CD4-positive, alpha-beta T cell (primary cell): ENCODE data around the gene NDUFA3. TPM values are rescaled to one million over a fixed set of nuclear protein-coding genes. Genes with fewer than 3 reads are reported as not detected.

ENCODE experiments used
- ATAC-seq: fragments of 200-7000 bp; cut with Tn5 transposase; one replicate; pipeline ENCODE4 v1.10.0; 2022; ENCODE audit warnings: mild to moderate bottlenecking; ENCODE audit not compliant: poor library complexity
- CTCF ChIA-PET: fragments of 350-600 bp; sonication (Branson Sonifier 250); formaldehyde crosslinking; loops from one replicate; lab custom pipeline; 2021; ENCODE audit warnings: antibody characterized with exemption, inconsistent platforms; lab: Charles Lee
- POLR2A ChIA-PET: fragments of 350-600 bp; sonication (Branson Sonifier 250); formaldehyde crosslinking; loops from one replicate; lab custom pipeline; 2021; ENCODE audit warnings: antibody characterized with exemption, inconsistent platforms; lab: Charles Lee
- DNase-seq, 14 experiments: peaks; one replicate each; pipeline ENCODE4 v3.0.0-alpha.2; 2013 to 2020; ENCODE audit warnings: mixed read lengths in 2 of 14
- H3K27ac ChIP-seq, 2 donors: one replicate each; pipeline versions ENCODE4 v1.5.1 to v1.7.0; 2013; ENCODE audit warnings: low read length in 2 of 2, low read depth in 1 of 2, mild to moderate bottlenecking in 1 of 2
- H3K27me3 ChIP-seq, 2 experiments: 1 replicate in 1 of 2; 2 replicates in 1 of 2; pipeline versions ENCODE4 v1.6.1 to v1.7.0; 2013; ENCODE audit warnings: low read length in 2 of 2, control low read depth in 1 of 2, mild to moderate bottlenecking in 1 of 2, moderate library complexity in 1 of 2; ENCODE audit not compliant: insufficient read depth in 2 of 2, control insufficient read depth in 1 of 2
- H3K36me3 ChIP-seq: one replicate; pipeline ENCODE4 v1.6.1; 2013; ENCODE audit warnings: low read length, control low read depth; ENCODE audit not compliant: insufficient read depth
- H3K4me1 ChIP-seq: one replicate; pipeline ENCODE4 v1.6.1; 2013; ENCODE audit warnings: low read length, control low read depth; ENCODE audit not compliant: insufficient read depth
- H3K4me3 ChIP-seq: one replicate; pipeline ENCODE4 v1.5.1; 2013; ENCODE audit warnings: mild to moderate bottlenecking, low read length, moderate library complexity
- H3K9me3 ChIP-seq, 2 experiments: 1 replicate in 1 of 2; 2 replicates in 1 of 2; pipeline versions ENCODE4 v1.6.1 to v1.7.0; 2013; ENCODE audit warnings: low read length in 2 of 2, mild to moderate bottlenecking in 2 of 2, control low read depth in 1 of 2, moderate library complexity in 1 of 2; ENCODE audit not compliant: control insufficient read depth in 1 of 2, insufficient read depth in 1 of 2
- H3K27ac Mint-ChIP-seq: one replicate; pipeline ENCODE4 v1.8.0; 2020; ENCODE audit warnings: mixed read lengths
- H3K27me3 Mint-ChIP-seq: one replicate; pipeline ENCODE4 v1.8.0; 2021; ENCODE audit warnings: mixed read lengths
- H3K36me3 Mint-ChIP-seq: one replicate; pipeline ENCODE4 v1.8.0; 2021; ENCODE audit warnings: low read depth, mixed read lengths
- H3K4me1 Mint-ChIP-seq: one replicate; pipeline ENCODE4 v1.8.0; 2021; ENCODE audit warnings: low read depth, mixed read lengths
- H3K4me3 Mint-ChIP-seq: one replicate; pipeline ENCODE4 v1.8.0; 2020; ENCODE audit warnings: mild to moderate bottlenecking, mixed read lengths
- H3K9me3 Mint-ChIP-seq: one replicate; pipeline ENCODE4 v1.8.0; 2020; ENCODE audit warnings: mixed read lengths
- CTCF ChIP-seq: fragments of 200-600 bp; IDR thresholded peaks from one replicate; pipeline ENCODE4 v1.8.0; 2022; ENCODE audit warnings: antibody characterized with exemption, mild to moderate bottlenecking
- intact Hi-C, 2 experiments: fragments of 100-400 bp; cut with DNase I in 1 of 2; cut with micrococcal nuclease in 1 of 2; formaldehyde crosslinking; loops; one replicate each; pipeline versions ENCODE4 v1.15.1 to v1.9.0; 2023 to 2025; cut with DNase I, micrococcal nuclease
- total RNA-seq, 174 experiments: library from RNA in 2 of 174; stranded (reverse) in 2 of 174; gene quantifications; one replicate each; pipeline ENCODE4 v1.2.3 and lab custom pipeline; 2021 to 2026

Gene NDUFA3
- total RNA-seq, 2 experiments from 2014 or later = 63.0 to 63.5 TPM

DNA sequence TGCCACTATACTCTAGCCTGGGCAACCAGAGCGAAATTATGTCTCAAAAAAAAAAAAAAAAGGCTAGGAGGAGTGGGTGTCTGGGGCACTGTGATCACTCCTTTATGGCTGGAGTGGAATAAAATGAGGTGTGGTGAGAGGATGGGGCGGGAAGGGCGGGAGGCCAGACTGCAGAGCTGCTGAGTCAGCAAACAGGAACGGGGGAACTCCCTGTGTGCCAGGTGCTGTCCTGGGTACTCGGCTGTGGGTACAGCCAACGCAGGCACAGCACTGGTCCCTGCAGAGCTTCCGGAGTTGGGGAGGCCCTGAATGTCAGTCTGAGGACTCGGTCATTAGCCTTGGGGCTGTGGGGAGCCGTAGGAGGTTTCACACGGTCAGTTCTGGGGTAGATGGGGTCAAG, 18.6 kb downstream of the NDUFA3 start:
- ChIA-PET POLR2A (interaction anchor here (1.0 kb wide), 1 partner anchor 38 kb away, joined by 3 read pairs; the partner anchor contains the start of gene LENG1), CTCF (no interaction called here)
- Histone ChIP-seq H3K9me3 (no peaks in the 10 kb centered on the region), H3K27me3 (no peaks in the 10 kb centered on the region), H3K27ac (no peak overlapping the region), H3K4me1 (peaks cover 11% of the 10 kb centered on the region), H3K4me3 (no peak overlapping the region), H3K36me3 (peaks cover 75% of the 10 kb centered on the region)
- Mint-ChIP-seq H3K9me3 (no peaks in the 10 kb centered on the region), H3K4me3 (no peak overlapping the region), H3K27ac (no peak overlapping the region), H3K36me3 (peaks cover 66% of the 10 kb centered on the region), H3K4me1 (peaks cover 6% of the 10 kb centered on the region), H3K27me3 (no peaks in the 10 kb centered on the region)
- no peak for ATAC-seq
- DNase-seq = no peak
- intact Hi-C loops = no loop called here
- TF ChIP-seq CTCF = no peak

DNA sequence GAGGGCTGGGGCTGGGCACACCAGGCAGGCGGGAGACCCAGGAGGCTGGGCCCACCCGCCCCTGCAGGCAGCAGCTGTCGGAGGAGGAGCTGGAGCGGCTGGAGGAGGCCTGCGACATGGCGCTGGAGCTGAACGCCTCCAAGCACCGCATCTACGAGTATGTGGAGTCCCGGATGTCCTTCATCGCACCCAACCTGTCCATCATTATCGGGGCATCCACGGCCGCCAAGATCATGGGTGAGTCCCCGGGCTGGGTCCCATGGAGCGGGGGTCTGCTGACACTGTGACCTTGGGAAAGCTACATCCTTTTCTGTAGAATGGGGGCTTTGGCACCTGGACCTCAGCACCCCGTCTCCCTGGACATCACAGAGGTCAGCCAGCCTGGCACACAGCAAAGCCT, 21.0 kb downstream of the NDUFA3 start:
- Mint-ChIP-seq H3K27me3 (no peaks in the 10 kb centered on the region), H3K27ac (no peak overlapping the region), H3K4me3 (no peak overlapping the region), H3K9me3 (no peaks in the 10 kb centered on the region), H3K36me3 (peaks cover 75% of the 10 kb centered on the region), H3K4me1 (no peaks in the 10 kb centered on the region)
- Histone ChIP-seq H3K27me3 (no peaks in the 10 kb centered on the region), H3K27ac (no peak overlapping the region), H3K36me3 (peaks cover 91% of the 10 kb centered on the region), H3K9me3 (no peaks in the 10 kb centered on the region), H3K4me1 (no peaks in the 10 kb centered on the region), H3K4me3 (no peak overlapping the region)
- DNase-seq (no peak), ATAC-seq (no peak)
- POLR2A ChIA-PET = interaction anchor here (0.5 to 1.5 kb wide), 3 partner anchors 8 to 255 kb away, joined by 3 to 5 read pairs (median 4); partner anchors contain the start of genes CNOT3, PRPF31 and TFPT
- no peak for TF ChIP-seq CTCF
- intact Hi-C loops = no loop called here
- CTCF ChIA-PET = no interaction called here

- Histone ChIP-seq H3K4me1 (no peaks in the 10 kb centered on the region), H3K27me3 (no peaks in the 10 kb centered on the region), H3K36me3 (peaks cover 92% of the 10 kb centered on the region), H3K27ac (no peak overlapping the region), H3K4me3 (no peak overlapping the region), H3K9me3 (no peaks in the 10 kb centered on the region)
- ATAC-seq (no peak), DNase-seq (no peak)
- H3K9me3 Mint-ChIP-seq = no peaks in the 10 kb centered on the region
- H3K27me3 Mint-ChIP-seq = no peaks in the 10 kb centered on the region
- intact Hi-C loops = no loop called here
- H3K27ac Mint-ChIP-seq = no peak overlapping the region
- H3K4me1 Mint-ChIP-seq = no peaks in the 10 kb centered on the region
- CTCF ChIA-PET = no interaction called here
- no peak overlapping the region for H3K4me3 Mint-ChIP-seq
- no peak for TF ChIP-seq CTCF
- peaks cover 75% of the 10 kb centered on the region for H3K36me3 Mint-ChIP-seq
- POLR2A ChIA-PET = interaction anchor here (0.8 to 1.5 kb wide), 3 partner anchors 9 to 19 kb away, joined by 3 to 5 read pairs (median 4); partner anchors contain the start of genes CNOT3, PRPF31 and TFPT
Measured at GRCh38 chr19:54124393-54124792, 21.7 kb downstream of the NDUFA3 start.
